SK-N-SH treated with all-trans-retinoic acid at 6 μM for 48 hours (cell line): ENCODE results near the gene TSTD1.
A peak's percentile ranks its signal among the peaks of the same experiment; 100 is the strongest.

ENCODE experiments used
- ATAC-seq: fragments of 200-7000 bp; cut with Tn5 transposase; 3 replicates; pipeline ENCODE4 v1.9.1; 2020; ENCODE audit warnings: mild to moderate bottlenecking, moderate library complexity
- ARNTL ChIP-seq: fragments of 450-650 bp; formaldehyde crosslinking; IDR thresholded peaks from 2 replicates; pipeline ENCODE4 v1.5.0; 2020; ENCODE audit warnings: low read depth, mild to moderate bottlenecking, moderate library complexity, borderline replicate concordance
- BACH2 ChIP-seq: fragments of 250-450 bp; sonication (Bioruptor Pico); IDR thresholded peaks from 2 replicates; pipeline ENCODE4 v1.9.0; 2021; ENCODE audit warnings: mild to moderate bottlenecking, borderline replicate concordance
- GLIS3 ChIP-seq: fragments of 250-450 bp; sonication (Bioruptor Pico); IDR thresholded peaks from 2 replicates; pipeline ENCODE4 v1.5.0; 2020; ENCODE audit warnings: mild to moderate bottlenecking, moderate library complexity
- ISL1 ChIP-seq: fragments of 250-450 bp; sonication (Bioruptor Pico); IDR thresholded peaks from 2 replicates; pipeline ENCODE4 v2.1.2; 2022; ENCODE audit warnings: mild to moderate bottlenecking, moderate library complexity
- RARB ChIP-seq: fragments of 250-450 bp; sonication (Bioruptor Pico); IDR thresholded peaks from 2 replicates; pipeline ENCODE4 v1.8.0; 2021; ENCODE audit warnings: mild to moderate bottlenecking, moderate library complexity
- TCF4 ChIP-seq: fragments of 250-450 bp; sonication (Bioruptor Pico); IDR thresholded peaks from 2 replicates; pipeline ENCODE4 v1.8.0; 2021; ENCODE audit warnings: mild to moderate bottlenecking, moderate library complexity, borderline replicate concordance
- TOX ChIP-seq: fragments of 250-450 bp; sonication (Bioruptor Pico); IDR thresholded peaks from 2 replicates; pipeline ENCODE4 v1.8.0; 2021; ENCODE audit warnings: mild to moderate bottlenecking, moderate library complexity, borderline replicate concordance
- ZC3H10 ChIP-seq: fragments of 250-450 bp; sonication (Bioruptor Pico); IDR thresholded peaks from 2 replicates; pipeline ENCODE4 v1.5.1; 2021; ENCODE audit warnings: mild to moderate bottlenecking, moderate library complexity
- ZFP3 ChIP-seq: fragments of 250-450 bp; sonication (Bioruptor Pico); IDR thresholded peaks from 2 replicates; pipeline ENCODE4 v1.5.0; 2020; ENCODE audit warnings: mild to moderate bottlenecking, moderate library complexity
- ZFP30 ChIP-seq: fragments of 450-650 bp; formaldehyde crosslinking; IDR thresholded peaks from 2 replicates; pipeline ENCODE4 v1.5.0; 2022; ENCODE audit warnings: mild to moderate bottlenecking, moderate library complexity
- ZNF8 ChIP-seq: fragments of 450-650 bp; formaldehyde crosslinking; IDR thresholded peaks from 2 replicates; pipeline ENCODE4 v1.5.0; 2020; ENCODE audit warnings: mild to moderate bottlenecking, moderate library complexity
- TF ChIP-seq, protein P1 (sequence below): fragments of 250-450 bp; sonication (Bioruptor Pico); IDR thresholded peaks from 2 replicates; pipeline ENCODE4 v1.8.0; 2020; ENCODE audit warnings: mild to moderate bottlenecking, moderate library complexity, borderline replicate concordance
- TF ChIP-seq, protein P2 (sequence below): fragments of 250-450 bp; sonication (Bioruptor Pico); IDR thresholded peaks from 2 replicates; pipeline ENCODE4 v1.5.1; 2021; ENCODE audit warnings: mild to moderate bottlenecking, moderate library complexity
- TF ChIP-seq, protein P3 (sequence below): fragments of 250-450 bp; sonication (Bioruptor Pico); IDR thresholded peaks from 2 replicates; pipeline ENCODE4 v1.5.1; 2020; ENCODE audit warnings: low read depth, mild to moderate bottlenecking, moderate library complexity
- TF ChIP-seq, protein P4 (sequence below): fragments of 250-450 bp; sonication (Bioruptor Pico); IDR thresholded peaks from 2 replicates; pipeline ENCODE4 v1.5.0; 2020; ENCODE audit warnings: mild to moderate bottlenecking, moderate library complexity

The TSTD1 gene

DNA sequence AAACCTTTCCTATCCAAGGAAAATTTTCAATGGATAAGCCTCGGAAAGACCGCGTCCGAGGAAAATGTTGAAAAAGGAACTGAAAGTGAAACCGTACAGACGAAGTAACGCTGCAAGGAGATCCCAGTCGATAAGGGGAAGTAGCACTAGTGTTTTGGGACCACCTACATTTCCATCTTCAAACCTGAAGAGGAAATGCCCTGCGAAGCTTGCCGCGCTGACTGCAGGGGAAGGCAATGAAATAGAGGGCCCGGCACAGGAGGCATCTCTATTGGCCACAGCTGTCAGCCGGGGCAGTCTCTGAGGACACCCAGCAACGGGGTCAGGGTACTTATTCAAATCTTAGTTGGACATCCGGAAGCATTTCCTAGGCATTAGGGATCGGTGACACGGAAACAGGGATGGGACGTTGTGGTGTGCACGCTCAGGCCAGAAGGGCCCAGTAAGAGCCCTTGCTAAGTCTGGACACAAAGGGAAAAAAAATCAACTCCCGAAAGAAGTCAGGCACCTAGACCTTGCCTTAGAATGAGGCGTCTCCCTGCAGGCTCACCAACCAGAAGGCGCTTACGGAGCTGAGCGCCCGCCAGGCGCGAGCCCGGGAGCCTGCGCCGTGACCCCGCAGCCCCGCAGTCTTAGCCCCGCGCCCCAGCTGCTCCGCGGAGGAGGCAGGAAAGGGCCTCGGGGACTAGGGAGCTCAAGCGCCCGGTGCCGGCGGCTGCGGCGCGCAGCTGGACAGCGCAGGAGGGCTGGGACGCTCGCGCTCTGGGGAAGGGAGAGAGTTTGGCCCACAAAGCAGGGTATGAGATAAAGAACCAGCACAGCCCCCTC is 6.4 kb upstream of the TSTD1 start:
- TF ChIP-seq, protein P1, sequence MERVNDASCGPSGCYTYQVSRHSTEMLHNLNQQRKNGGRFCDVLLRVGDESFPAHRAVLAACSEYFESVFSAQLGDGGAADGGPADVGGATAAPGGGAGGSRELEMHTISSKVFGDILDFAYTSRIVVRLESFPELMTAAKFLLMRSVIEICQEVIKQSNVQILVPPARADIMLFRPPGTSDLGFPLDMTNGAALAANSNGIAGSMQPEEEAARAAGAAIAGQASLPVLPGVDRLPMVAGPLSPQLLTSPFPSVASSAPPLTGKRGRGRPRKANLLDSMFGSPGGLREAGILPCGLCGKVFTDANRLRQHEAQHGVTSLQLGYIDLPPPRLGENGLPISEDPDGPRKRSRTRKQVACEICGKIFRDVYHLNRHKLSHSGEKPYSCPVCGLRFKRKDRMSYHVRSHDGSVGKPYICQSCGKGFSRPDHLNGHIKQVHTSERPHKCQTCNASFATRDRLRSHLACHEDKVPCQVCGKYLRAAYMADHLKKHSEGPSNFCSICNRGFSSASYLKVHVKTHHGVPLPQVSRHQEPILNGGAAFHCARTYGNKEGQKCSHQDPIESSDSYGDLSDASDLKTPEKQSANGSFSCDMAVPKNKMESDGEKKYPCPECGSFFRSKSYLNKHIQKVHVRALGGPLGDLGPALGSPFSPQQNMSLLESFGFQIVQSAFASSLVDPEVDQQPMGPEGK (CRISPR knock-in tag) = no peak
- no peak for TF ChIP-seq TOX (CRISPR knock-in tag)
- TF ChIP-seq, protein P2, sequence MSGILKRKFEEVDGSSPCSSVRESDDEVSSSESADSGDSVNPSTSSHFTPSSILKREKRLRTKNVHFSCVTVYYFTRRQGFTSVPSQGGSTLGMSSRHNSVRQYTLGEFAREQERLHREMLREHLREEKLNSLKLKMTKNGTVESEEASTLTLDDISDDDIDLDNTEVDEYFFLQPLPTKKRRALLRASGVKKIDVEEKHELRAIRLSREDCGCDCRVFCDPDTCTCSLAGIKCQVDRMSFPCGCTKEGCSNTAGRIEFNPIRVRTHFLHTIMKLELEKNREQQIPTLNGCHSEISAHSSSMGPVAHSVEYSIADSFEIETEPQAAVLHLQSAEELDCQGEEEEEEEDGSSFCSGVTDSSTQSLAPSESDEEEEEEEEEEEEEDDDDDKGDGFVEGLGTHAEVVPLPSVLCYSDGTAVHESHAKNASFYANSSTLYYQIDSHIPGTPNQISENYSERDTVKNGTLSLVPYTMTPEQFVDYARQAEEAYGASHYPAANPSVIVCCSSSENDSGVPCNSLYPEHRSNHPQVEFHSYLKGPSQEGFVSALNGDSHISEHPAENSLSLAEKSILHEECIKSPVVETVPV (CRISPR knock-in tag) = no peak
- TF ChIP-seq BACH2 = no peak
- no peak for TF ChIP-seq ZFP30 (CRISPR knock-in tag)
- TF ChIP-seq RARB = no peak
- TF ChIP-seq ISL1 = no peak
- peak; percentile 75 for ATAC-seq

DNA sequence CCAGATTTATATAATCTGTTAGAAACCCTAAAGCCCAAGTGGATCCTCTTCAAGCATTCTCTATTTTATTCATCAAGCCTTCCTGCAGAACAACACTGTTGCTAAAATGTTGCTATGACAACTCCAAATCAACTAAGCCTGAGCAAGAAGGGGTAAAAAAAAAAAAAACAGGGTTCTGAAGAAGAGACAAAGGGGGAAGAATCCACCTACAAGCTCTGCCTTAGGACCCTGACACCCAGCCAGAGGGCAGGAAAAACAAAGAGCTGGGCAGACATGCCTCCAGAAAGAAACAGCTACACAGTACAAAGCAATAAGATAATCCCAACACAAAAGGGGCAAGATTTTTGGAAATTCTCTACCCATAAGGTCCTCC is 5.8 kb upstream of the TSTD1 start:
- TF ChIP-seq ARNTL (CRISPR knock-in tag) (no peak), BACH2 (no peak), ZFP30 (CRISPR knock-in tag) (no peak)
- TF ChIP-seq, protein P3, sequence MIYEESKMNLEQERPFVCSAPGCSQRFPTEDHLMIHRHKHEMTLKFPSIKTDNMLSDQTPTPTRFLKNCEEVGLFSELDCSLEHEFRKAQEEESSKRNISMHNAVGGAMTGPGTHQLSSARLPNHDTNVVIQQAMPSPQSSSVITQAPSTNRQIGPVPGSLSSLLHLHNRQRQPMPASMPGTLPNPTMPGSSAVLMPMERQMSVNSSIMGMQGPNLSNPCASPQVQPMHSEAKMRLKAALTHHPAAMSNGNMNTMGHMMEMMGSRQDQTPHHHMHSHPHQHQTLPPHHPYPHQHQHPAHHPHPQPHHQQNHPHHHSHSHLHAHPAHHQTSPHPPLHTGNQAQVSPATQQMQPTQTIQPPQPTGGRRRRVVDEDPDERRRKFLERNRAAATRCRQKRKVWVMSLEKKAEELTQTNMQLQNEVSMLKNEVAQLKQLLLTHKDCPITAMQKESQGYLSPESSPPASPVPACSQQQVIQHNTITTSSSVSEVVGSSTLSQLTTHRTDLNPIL = no peak
- TF ChIP-seq, protein P4, sequence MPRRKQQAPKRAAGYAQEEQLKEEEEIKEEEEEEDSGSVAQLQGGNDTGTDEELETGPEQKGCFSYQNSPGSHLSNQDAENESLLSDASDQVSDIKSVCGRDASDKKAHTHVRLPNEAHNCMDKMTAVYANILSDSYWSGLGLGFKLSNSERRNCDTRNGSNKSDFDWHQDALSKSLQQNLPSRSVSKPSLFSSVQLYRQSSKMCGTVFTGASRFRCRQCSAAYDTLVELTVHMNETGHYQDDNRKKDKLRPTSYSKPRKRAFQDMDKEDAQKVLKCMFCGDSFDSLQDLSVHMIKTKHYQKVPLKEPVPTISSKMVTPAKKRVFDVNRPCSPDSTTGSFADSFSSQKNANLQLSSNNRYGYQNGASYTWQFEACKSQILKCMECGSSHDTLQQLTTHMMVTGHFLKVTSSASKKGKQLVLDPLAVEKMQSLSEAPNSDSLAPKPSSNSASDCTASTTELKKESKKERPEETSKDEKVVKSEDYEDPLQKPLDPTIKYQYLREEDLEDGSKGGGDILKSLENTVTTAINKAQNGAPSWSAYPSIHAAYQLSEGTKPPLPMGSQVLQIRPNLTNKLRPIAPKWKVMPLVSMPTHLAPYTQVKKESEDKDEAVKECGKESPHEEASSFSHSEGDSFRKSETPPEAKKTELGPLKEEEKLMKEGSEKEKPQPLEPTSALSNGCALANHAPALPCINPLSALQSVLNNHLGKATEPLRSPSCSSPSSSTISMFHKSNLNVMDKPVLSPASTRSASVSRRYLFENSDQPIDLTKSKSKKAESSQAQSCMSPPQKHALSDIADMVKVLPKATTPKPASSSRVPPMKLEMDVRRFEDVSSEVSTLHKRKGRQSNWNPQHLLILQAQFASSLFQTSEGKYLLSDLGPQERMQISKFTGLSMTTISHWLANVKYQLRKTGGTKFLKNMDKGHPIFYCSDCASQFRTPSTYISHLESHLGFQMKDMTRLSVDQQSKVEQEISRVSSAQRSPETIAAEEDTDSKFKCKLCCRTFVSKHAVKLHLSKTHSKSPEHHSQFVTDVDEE = no peak
- ATAC-seq = no peak

DNA sequence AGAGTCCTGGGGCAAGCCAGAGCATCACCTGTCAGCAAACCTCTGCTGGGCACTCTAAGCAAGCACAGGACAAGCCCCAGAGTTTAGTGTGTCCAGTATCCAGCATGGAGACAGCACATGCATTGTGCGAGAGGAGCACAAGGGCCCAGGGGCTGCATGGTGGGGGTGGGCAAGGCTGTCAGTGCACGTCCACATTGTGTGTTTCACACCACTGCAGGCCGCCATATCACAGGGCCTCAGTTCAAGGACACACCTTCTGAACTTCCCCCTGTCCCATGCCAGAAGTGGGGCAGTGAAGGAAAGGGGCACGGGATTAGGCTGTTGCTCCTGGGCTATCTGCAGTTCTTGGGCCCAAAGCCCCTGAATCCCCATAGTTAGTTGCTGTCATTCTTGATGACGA is 782 bp upstream of the TSTD1 start:
- TF ChIP-seq GLIS3 (CRISPR knock-in tag) (no peak), ZFP3 (no peak), TOX (CRISPR knock-in tag) (no peak), TCF4 (CRISPR knock-in tag) (no peak), ZC3H10 (CRISPR knock-in tag) (no peak), ZNF8 (no peak), RARB (no peak)
- TF ChIP-seq, protein P4 = no peak
- TF ChIP-seq, protein P1 (CRISPR knock-in tag) = no peak
- no peak for ATAC-seq
